Effector memory CD4-positive, alpha-beta T cell (primary cell): ENCODE data around the gene CYLD.

Experiments
- DNase-seq, 3 donors: peaks; one replicate each; pipeline ENCODE4 v3.0.0-alpha.2; 2020
- H3K27ac ChIP-seq: 2 replicates; pipeline ENCODE4 v1.7.0; 2013; ENCODE audit warnings: mild to moderate bottlenecking, low read length, moderate library complexity; ENCODE audit not compliant: insufficient read depth, poor library complexity, severe bottlenecking
- H3K27me3 ChIP-seq: replicated peaks from 2 replicates; pipeline ENCODE4 v1.7.0; 2013; ENCODE audit warnings: mild to moderate bottlenecking, low read length; ENCODE audit not compliant: insufficient read depth, control insufficient read depth, poor library complexity, severe bottlenecking
- H3K36me3 ChIP-seq: 2 replicates; pipeline ENCODE4 v1.7.0; 2013; ENCODE audit warnings: mild to moderate bottlenecking, low read length, moderate library complexity; ENCODE audit not compliant: control insufficient read depth, insufficient read depth
- H3K4me1 ChIP-seq: 2 replicates; pipeline ENCODE4 v1.7.0; 2013; ENCODE audit warnings: low read length, mild to moderate bottlenecking; ENCODE audit not compliant: control insufficient read depth, insufficient read depth, poor library complexity, severe bottlenecking
- H3K4me3 ChIP-seq: 2 replicates; pipeline ENCODE4 v1.7.0; 2013; ENCODE audit warnings: low read length, low read depth, mild to moderate bottlenecking; ENCODE audit not compliant: insufficient read depth, poor library complexity, severe bottlenecking
- H3K9me3 ChIP-seq: 2 replicates; pipeline ENCODE4 v1.7.0; 2013; ENCODE audit warnings: mild to moderate bottlenecking, low read length, moderate library complexity; ENCODE audit not compliant: control insufficient read depth

Gene CYLD

DNA sequence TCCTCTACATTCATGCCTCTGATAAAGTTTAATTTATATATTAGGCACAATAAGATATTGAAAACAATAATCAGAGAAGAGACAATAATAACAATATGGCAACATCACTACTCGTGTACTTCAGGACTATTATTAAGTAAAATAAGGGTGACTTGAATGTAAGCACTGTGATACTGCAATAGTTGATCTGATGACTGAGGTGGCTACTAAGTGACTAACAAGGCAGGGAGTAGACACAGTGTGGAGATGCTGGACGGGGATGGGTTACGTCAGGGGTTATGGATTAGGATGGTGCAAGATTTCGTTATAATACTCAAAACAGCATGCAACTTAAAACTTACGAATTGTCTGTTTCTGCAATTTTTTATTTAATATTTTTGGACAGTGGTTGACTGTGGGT, 32.5 kb downstream of the CYLD start:
- Histone ChIP-seq H3K27ac (no peak overlapping the region), H3K27me3 (no peaks in the 10 kb centered on the region), H3K4me1 (no peaks in the 10 kb centered on the region), H3K4me3 (no peak overlapping the region), H3K36me3 (peaks cover 34% of the 10 kb centered on the region), H3K9me3 (no peaks in the 10 kb centered on the region)
- DNase-seq = no peak

DNA sequence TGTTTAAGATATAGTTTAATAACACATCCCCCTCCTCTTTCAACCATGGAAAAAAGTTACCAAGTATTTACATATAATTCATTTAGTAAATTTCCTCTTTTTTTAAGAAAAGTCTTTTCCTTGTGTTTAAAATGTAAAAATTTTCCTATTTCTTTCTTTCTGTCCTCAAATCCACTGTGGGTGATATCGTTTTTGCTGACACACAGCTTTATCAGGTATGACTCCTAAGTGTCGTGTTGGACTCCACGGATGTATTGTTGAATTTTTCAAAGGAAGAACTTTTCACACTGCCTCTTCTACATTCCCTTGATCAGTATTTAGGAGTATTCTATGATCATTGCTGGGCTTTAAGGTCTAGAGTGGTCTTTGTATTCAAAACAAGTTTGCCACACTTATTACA, 33.1 kb downstream of the CYLD start:
- Histone ChIP-seq H3K36me3 (peaks cover 35% of the 10 kb centered on the region), H3K4me1 (peaks cover 3% of the 10 kb centered on the region), H3K27ac (no peak overlapping the region), H3K9me3 (no peaks in the 10 kb centered on the region), H3K27me3 (no peaks in the 10 kb centered on the region), H3K4me3 (no peak overlapping the region)
- no peak for DNase-seq

DNA sequence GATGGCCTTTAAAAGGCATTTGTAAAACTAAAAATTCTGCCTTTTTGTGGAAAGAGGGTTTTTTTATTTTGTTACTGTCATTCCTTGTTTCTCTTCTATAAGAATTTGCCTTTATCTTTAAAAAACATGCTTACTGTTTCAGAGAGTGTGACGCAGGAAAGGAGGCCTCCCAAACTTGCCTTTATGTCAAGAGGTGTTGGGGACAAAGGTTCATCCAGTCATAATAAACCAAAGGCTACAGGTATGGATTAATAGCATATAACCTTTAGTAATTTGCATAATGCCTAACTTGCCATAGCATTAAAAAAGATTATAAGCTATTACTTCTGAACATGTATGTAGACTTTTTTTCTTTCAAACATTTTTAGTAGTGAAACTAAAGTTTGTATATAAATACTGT, 34.2 kb downstream of the CYLD start:
- Histone ChIP-seq H3K27me3 (no peaks in the 10 kb centered on the region), H3K4me3 (no peak overlapping the region), H3K36me3 (peaks cover 40% of the 10 kb centered on the region), H3K27ac (no peak overlapping the region), H3K9me3 (no peaks in the 10 kb centered on the region), H3K4me1 (peaks cover 3% of the 10 kb centered on the region)
- DNase-seq = no peak

DNA sequence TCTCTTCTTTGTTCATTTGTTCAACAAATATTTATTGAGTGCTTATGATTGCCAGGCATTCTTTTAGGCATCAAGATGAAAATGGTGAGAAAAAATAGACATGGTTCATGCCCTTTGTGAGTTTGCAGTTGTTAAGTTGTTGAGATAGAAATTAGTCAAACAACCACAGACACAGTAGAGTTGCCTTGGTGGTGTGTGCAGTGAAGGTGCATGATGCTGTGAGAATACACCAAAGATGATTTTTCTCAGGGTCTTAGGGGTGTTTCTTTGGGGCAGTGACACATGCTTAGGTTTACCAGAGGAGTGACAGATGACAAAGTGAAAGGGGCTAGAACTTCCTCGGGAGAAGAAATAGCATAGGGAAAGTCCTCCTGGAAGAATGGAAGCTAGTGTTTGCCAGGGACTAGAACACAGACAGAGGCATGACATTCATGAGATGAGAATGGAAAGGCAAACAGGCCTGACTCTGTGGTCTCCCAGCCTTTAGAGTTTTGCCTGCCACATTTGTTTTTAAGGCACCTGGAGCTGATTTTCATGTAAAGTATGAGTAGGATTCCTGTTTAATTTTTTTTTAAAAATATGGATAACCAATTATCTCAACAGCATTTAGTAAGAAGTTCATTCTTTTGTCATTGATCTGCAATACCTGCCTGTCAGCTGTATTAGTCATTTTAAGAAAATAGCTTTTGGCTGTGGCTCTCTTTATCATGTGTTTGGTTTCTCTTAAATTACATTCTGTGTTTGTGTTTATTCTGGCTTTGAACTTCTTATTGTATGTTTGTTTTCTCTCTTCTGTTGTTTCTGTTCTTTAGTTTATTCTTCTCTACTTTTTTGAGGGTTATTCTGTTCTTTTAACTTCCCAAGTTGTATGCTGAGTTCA, 36.6 kb downstream of the CYLD start:
- H3K27ac ChIP-seq = peak overlapping the region; percentile 27
- no peak overlapping the region for H3K4me3 ChIP-seq
- peaks cover 10% of the 10 kb centered on the region for H3K4me1 ChIP-seq
- no peaks in the 10 kb centered on the region for H3K9me3 ChIP-seq
- H3K36me3 ChIP-seq = peaks cover 51% of the 10 kb centered on the region
- no peaks in the 10 kb centered on the region for H3K27me3 ChIP-seq
- no peak for DNase-seq

DNA sequence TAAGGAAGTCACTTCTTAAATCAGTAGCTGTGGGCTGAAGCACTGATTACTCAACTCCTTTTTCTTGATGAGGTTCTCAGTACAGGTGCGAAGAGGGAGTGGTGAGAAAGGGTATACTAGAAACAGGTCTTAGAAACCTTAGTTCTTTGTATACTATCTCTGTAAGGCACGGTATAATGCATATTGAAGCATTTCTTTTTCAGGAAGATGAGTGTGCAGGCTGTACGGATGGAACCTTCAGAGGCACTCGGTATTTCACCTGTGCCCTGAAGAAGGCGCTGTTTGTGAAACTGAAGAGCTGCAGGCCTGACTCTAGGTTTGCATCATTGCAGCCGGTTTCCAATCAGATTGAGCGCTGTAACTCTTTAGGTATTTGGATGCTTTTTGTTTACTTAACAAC, 39.2 kb downstream of the CYLD start:
- Histone ChIP-seq H3K27ac (peak overlapping the region; percentile 41), H3K9me3 (no peaks in the 10 kb centered on the region), H3K36me3 (peaks cover 61% of the 10 kb centered on the region), H3K27me3 (no peaks in the 10 kb centered on the region), H3K4me1 (peaks cover 10% of the 10 kb centered on the region), H3K4me3 (no peak overlapping the region)
- DNase-seq = peak in 1 of 3 donors; percentile 15

DNA sequence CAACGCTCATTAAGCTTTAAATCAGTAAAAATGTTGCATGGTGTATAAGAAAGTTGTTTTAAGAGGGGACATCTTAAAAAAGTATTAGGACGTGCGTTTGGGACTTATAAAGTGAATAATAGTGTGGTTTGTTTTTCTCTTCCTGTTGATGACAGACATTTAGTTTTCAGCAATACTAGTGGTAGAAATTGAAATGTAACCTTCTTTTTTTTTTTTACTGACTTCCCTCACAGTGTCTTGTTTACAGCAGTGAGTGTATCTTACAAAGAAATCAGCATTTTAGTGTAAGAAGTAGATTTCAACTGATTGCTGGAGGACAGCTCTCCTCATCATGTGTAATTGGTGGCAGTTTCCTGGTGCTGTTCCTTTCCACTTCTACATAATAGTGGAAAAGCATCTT, 39.6 kb downstream of the CYLD start:
- peaks cover 66% of the 10 kb centered on the region for H3K36me3 ChIP-seq
- H3K27me3 ChIP-seq = no peaks in the 10 kb centered on the region
- H3K27ac ChIP-seq = peak overlapping the region; percentile 41

DNA sequence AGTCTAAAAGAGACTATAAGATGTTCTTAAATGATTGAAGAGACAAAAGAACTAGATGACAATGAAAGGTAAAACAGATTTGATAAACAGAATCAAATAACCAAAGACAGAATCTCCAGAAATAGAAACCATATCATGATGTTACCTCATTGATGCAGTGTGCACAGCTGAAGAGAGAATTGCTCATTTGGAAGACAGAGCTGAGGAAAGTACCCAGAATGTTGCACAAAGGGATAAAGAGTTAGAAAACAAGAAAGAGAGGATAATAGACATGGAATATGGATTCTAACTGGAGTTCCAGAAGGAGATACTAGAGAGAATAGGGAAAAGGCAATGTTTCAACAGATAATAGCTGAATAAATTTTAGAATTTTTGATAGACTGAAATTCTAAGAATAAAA, 47.9 kb downstream of the CYLD start:
- DNase-seq = no peak
- Histone ChIP-seq H3K4me3 (no peak overlapping the region), H3K36me3 (peaks cover 83% of the 10 kb centered on the region), H3K4me1 (no peaks in the 10 kb centered on the region), H3K9me3 (no peaks in the 10 kb centered on the region), H3K27ac (no peak overlapping the region), H3K27me3 (no peaks in the 10 kb centered on the region)

More for the DNA sequence above, 39.6 kb downstream of the CYLD start:
- no peaks in the 10 kb centered on the region for H3K9me3 ChIP-seq
- no peak for DNase-seq
- peak overlapping the region; percentile 12 for H3K4me3 ChIP-seq
- H3K4me1 ChIP-seq = peaks cover 10% of the 10 kb centered on the region

DNA sequence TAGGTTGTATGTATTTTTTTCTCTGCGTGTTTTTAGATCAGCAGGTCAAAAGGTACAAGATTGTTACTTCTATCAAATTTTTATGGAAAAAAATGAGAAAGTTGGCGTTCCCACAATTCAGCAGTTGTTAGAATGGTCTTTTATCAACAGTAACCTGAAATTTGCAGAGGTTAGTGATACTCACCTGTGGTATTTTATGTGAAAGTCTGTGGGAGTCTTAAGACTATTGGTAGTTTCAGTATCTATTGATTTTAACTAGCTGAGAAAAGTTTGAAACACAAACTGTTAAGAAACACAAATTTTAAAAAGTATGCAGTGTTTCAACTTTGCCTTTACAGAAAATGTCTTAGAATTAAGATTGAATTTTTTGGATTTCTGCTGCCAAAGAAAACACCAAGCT, 49.6 kb downstream of the CYLD start:
- no peak overlapping the region for H3K27ac ChIP-seq
- peaks cover 83% of the 10 kb centered on the region for H3K36me3 ChIP-seq
- no peaks in the 10 kb centered on the region for H3K27me3 ChIP-seq
- H3K4me3 ChIP-seq = no peak overlapping the region
- H3K4me1 ChIP-seq = no peaks in the 10 kb centered on the region
- DNase-seq = no peak
- no peaks in the 10 kb centered on the region for H3K9me3 ChIP-seq

DNA sequence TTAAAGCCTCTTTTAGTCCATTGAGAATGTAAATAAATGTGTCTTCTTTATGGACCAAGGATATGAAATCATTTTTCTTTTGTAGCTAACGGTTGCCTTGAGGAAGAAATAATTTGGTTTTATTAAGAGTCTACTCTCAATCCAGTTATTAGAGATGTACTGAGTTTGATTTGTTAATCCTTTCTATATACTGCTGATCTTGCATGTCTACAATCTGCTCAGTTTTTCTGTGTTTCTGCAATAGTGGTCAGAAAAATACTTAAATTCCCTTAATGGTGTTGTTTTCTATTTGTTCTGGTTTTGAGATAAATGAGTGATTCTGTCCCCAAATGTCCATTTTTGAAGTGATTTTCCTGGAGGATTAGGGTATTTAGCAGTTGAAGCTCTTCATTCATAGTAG, 54.9 kb downstream of the CYLD start:
- H3K4me3 ChIP-seq = no peak overlapping the region
- H3K27me3 ChIP-seq = no peaks in the 10 kb centered on the region
- H3K9me3 ChIP-seq = no peaks in the 10 kb centered on the region
- no peak for DNase-seq
- H3K36me3 ChIP-seq = peaks cover 76% of the 10 kb centered on the region
- H3K4me1 ChIP-seq = no peaks in the 10 kb centered on the region
- H3K27ac ChIP-seq = no peak overlapping the region

DNA sequence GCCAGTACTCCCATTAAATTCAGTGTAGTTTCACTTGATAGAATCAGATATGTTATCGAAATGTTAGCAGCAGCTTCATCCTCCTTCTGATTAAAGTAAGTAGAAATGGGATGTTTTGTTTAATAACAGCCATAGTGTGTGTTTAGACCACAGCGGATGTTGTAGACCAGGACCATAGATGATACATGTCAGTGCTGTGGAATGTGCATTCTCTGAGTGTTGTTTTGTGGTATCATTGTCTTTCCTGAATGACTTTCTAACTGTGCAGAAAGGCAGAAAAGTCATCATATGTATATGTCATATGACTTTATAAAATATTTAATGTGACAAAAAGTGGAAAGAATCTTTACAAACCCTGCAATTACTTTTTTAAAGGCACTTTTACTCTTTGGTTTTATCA, 55.6 kb downstream of the CYLD start:
- Histone ChIP-seq H3K9me3 (no peaks in the 10 kb centered on the region), H3K36me3 (peaks cover 71% of the 10 kb centered on the region)
- no peak for DNase-seq

More for the DNA sequence above, 55.6 kb downstream of the CYLD start:
- Histone ChIP-seq H3K4me3 (no peak overlapping the region), H3K27ac (no peak overlapping the region), H3K27me3 (no peaks in the 10 kb centered on the region), H3K4me1 (no peaks in the 10 kb centered on the region)
